Stimulated activated CD4-positive, alpha-beta T cell treated with anti-CD3 and anti-CD28 coated beads, Interleukin-4, amount 100 ng/mL, for 48 hours (primary cell): ENCODE measurements around the gene FLT4.

Experiments
- DNase-seq, 2 donors: peaks; one replicate each; pipeline ENCODE4 v3.0.0-alpha.2; 2020; ENCODE audit warnings: low read depth in 2 of 2

FLT4 gene

GRCh38 chr5:180643191-180643851, 6.1 kb downstream of the FLT4 start:
- no peak for DNase-seq

DNA sequence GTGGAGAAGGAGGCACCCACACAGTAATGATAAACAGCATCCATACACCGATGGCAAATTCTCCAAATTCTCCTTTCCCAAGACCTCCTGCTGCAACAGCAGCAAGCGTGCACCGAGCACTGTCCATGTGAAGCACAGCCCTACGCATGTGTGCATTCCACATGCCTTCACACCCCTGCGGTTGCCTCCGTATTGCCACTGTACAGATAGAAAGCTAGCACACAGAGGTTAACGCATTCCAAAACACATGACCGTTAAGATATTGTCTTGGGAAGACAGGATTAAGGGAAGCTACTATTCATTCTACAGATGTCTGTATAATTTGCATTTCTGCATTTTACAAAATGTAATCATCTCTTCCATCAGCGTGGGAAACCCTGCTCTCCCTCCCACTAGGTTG, 6.6 kb downstream of the FLT4 start:
- no peak for DNase-seq

DNA sequence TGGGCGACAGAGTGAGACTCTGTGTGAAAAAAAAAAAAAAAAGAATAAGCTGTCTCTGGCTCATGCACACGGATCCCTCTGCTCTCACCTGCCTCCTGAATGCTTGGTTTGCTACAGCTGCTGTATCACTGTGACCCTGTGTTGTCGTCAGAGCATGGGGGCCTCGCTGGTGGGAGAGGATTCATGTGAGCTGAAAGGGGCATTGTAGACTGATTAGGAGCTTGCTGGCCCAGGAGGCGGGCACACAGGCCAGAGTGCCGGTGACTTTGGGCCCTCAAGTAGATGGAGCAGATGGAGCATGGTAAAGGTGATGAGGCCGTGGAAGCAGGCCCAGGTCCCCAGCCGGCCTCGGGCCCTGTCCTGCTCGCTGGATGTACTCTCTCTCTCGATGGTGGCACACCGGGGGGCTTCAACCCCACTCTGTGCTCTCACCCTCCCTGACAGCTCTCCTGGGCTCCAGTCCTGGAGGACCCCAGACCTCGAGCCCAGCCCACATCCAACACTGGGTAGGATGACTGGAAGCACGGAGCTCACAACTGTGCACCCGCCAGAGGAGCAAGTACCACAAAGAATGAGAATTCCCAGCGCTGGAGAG, 7.1 kb downstream of the FLT4 start:
- DNase-seq, result no peak

GRCh38 chr5:180641566-180641900, 7.9 kb downstream of the FLT4 start:
- no peak for DNase-seq

DNA sequence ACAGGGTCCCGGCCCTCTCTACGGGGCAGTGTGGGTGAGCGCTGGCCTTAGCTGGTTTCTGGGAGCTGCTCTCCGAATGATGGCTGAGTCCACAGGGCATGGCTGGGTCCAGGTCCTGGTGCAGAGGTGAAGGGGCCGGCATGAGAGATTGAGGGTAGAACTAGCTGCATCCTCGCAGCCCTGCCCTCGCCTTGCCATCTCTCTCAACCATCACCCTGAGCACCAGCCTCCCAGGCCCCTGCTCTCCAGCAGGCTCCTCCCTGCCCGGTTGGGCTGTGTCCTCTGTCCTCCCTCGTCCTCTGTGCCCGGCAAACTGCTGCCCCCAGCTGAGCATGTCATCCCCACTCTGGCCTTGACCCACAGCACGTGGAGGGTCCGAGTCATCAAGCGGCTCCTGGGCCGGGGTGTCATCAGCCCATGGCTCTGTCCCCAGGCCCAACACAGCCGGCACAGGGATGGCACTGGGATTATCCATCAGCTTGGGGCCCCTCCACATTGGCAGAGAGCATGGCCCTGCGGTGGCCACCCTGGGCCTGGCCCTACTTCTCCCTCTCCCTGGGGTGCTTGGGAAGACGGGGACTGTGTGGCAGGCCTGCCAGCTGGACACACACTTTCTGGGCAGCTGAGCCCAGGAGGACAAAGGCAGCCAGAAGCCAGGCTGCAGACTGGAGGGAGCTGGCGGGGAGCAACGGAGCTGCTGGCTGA, 8.4 kb downstream of the FLT4 start:
- DNase-seq, result no peak

- no peak for DNase-seq
Measured at GRCh38 chr5:180640611-180640860, 8.9 kb downstream of the FLT4 start.

- DNase-seq, result no peak
Measured at GRCh38 chr5:180639741-180640610, 9.4 kb downstream of the FLT4 start.

DNA sequence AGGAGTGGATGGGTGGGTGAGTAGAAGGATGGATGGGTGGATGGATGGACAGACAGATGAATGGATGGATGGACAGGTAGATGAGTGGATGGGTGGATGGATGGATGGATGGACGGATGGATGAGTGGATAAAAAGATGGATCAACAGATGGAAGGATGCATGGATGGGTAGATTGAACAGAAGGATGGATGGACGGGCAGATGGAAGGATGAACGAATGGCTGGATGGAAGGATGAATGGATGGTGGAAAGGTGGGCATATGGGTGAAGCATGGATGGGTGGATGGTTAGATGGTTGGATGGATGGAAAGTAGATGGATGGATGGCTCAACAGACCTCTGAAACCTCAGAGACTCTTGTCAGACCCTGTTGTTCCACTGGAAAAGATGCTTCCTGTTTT, 10.1 kb downstream of the FLT4 start:
- DNase-seq, result no peak

DNA sequence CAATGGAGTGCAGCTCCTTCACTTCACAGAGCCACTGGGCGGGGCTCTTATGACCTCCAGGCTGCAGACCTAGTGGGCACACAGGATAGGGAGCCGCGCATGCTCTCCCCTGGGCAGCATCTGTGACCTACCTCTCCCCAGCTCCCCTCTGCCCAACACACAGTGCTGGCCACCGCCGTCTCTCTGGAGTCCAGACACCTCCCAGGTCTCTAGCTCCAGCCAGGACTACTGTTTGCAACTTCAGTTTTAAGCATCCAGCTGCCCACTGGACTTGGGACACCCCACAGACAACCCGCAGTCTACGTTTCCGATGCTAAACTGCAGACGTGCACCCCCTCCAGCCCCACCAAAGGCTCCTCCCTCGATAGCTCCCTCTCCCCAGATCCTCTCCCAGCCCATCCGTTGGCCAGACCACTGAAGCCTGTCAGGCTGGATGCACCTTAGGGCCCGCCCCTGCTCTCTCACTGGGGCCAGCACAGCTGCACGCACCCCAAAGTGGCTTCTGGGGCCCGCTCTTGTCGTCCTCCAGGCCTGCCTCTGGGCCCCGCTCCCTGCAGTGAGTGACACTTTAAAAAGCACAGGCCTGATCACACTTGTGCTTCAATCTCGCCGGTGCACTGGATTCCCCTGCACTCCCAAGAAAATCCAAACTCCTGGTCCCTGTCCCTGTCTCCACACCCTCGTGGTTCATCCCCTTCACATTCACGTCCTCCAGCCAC, 11.3 kb downstream of the FLT4 start:
- no peak for DNase-seq

DNA sequence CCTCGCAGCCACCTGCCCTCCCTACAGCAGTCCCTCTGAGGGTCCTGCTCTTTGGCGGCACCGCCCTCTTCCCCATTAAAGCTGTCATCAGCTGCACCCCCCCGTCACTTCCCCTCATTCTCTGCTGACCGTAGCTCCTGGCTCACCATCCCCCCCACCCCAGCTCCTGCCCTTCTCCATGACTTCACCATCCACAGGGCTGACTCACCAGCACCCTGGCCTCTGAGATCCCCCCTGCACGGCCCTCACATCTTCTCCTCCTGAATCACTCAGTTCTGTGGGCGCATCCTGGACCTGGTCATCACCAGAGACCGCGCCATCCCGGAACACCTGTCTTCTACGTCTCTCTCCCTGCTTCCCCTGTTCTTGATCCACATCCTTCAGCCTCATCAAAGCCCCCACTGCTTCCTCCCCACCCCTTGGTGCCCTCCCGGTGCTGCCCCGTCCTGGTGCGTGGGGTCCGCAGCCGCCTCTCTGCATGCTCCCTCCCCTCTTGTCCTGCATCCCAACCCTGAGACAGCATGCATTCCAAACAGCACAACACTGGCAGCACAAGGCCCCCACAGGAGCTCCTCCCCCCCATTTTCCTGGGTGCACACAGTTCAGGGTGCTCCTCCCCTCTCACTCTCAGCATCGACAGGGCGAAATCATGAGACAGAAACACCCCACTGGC, 12.9 kb downstream of the FLT4 start:
- no peak for DNase-seq

DNA sequence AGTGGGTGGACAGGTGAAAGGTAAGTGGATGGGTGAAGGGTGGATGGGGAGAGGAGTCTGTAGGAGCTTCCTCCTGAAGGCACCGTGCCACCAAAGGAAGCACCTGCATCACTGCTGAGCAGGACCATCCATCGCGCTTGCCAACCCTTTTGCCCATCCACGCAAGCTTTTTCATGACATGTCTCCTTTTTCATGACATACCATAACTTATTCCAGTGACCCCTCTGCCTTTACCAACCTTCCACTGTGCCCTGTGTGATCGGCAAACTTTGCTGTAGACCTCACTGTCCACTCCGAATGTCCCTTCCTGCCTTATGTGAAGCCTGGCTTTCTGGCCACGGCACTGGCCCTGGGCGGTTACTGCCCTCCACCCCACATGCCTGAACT, 13.4 kb downstream of the FLT4 start:
- DNase-seq, result no peak

GRCh38 chr5:180633283-180634177, 15.9 kb downstream of the FLT4 start:
- no peak for DNase-seq

GRCh38 chr5:180632768-180633167, 16.6 kb downstream of the FLT4 start:
- no peak for DNase-seq

GRCh38 chr5:180631549-180632383, 17.6 kb downstream of the FLT4 start:
- DNase-seq, result no peak

GRCh38 chr5:180630426-180630825, 19.0 kb downstream of the FLT4 start:
- DNase-seq, result no peak

DNA sequence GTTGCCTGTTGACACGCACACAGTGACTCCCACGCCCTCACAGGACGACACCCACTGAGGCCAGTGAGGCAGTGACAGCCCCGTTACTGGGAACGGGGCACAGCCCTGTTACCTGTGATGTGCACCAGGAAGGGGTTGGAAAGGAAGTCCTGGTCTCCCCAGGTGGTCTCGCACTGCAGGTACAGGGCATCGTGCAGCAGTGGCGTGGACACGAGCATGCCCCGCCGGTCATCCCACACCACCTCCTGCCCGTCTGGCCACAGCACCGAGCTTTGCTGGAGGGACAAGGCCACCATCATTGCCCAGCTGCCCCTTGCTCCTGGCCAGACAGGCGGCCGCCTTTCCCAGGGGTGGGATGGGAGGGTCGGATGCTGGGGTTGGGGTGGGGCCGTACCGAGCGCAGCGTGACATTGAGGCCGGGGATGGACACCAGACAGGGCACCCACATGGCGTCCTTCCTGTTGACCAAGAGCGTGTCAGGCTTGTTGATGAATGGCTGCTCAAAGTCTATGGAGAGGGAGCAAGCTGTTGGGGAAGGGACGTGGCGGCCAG, 19.5 kb downstream of the FLT4 start:
- no peak for DNase-seq

- no peak for DNase-seq
Measured at GRCh38 chr5:180628827-180629750, 20.3 kb downstream of the FLT4 start.

- DNase-seq, result no peak
Measured at GRCh38 chr5:180628211-180628610, 21.2 kb downstream of the FLT4 start.
